Subcutaneous abdominal adipose tissue (tissue), 5 donors: ENCODE data around the gene TCEANC2.
"Not testable (repeated sequence)": the region's sequence is repeated elsewhere in the genome, so short reads cannot be mapped to it uniquely, and the experiment has no call there.

ENCODE experiments used
- H3K27ac ChIP-seq: one replicate; pipeline ENCODE4 v1.7.0; 2013; ENCODE audit warnings: low read depth, mild to moderate bottlenecking, inconsistent platforms, low read length, moderate library complexity
- H3K27me3 ChIP-seq, 5 donors: one replicate each; pipeline ENCODE4 v1.7.0; 2013; ENCODE audit warnings: low read length in 5 of 5, inconsistent platforms in 1 of 5; ENCODE audit not compliant: control insufficient read depth in 5 of 5, insufficient read depth in 4 of 5
- H3K36me3 ChIP-seq, 5 donors: one replicate each; pipeline ENCODE4 v1.7.0; 2013; ENCODE audit warnings: low read length in 5 of 5; ENCODE audit not compliant: control insufficient read depth in 5 of 5, insufficient read depth in 5 of 5
- H3K4me1 ChIP-seq, 5 donors: one replicate each; pipeline ENCODE4 v1.7.0; 2013; ENCODE audit warnings: low read length in 5 of 5, mild to moderate bottlenecking in 3 of 5, moderate library complexity in 1 of 5; ENCODE audit not compliant: control insufficient read depth in 5 of 5, insufficient read depth in 5 of 5
- H3K4me3 ChIP-seq, 5 donors: one replicate each; pipeline ENCODE4 v1.7.0; 2013; ENCODE audit warnings: low read length in 5 of 5, low read depth in 1 of 5
- H3K9ac ChIP-seq, 5 donors: one replicate each; pipeline ENCODE4 v1.7.0; 2013; ENCODE audit warnings: low read length in 5 of 5, mild to moderate bottlenecking in 4 of 5, moderate library complexity in 3 of 5
- H3K9me3 ChIP-seq, 5 donors: one replicate each; pipeline ENCODE4 v1.7.0; 2013; ENCODE audit warnings: low read length in 5 of 5; ENCODE audit not compliant: control insufficient read depth in 5 of 5
- donor health status: healthy.
- donor health status: healthy.
- donor health status: healthy.
- donor health status: healthy.
- donor health status: healthy.

The TCEANC2 gene

DNA sequence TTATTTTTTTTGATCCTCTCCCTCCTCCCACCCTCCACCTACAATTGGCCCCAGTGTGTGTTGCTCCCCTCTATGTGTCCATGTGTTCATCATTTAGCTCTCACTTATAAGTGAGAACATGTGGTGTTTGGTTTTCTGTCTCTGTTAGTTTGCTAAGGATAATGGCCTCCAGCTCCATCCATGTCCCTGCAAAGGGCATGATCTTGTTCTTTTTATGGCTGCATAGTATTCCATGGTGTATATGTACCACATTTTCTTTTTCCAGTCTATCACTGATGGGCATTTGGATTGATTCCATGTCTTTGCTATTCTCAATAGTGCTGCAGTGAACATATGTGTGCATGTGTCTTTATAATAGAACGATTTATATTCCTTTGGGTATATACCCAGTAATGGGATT is 28.6 kb upstream of the TCEANC2 start:
- not testable (repeated sequence) for H3K27ac ChIP-seq, H3K27me3 ChIP-seq, H3K9me3 ChIP-seq, H3K4me1 ChIP-seq, H3K9ac ChIP-seq, H3K4me3 ChIP-seq, H3K36me3 ChIP-seq

DNA sequence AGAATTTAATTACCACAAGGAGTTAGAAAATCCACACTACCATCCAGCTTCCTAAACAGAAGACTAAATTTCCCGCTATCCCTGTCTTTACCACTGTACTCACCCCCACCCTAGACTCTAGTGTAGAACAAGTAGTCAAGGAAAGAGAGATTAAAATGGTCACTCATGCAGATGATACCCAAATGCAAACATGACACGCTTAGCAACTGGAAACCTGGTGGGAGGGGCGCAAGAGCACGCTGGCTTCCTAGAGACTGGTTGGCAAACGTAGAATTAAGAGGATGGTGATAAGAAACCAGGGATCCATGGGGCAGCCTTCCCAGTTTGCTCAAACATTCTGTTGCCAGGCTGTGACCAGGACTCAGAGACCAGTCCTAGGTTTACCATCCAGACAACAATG is 25.6 kb upstream of the TCEANC2 start:
- Histone ChIP-seq H3K9me3 (no peaks in the 10 kb centered on the region), H3K9ac (no peak overlapping the region), H3K27me3 (no peaks in the 10 kb centered on the region), H3K27ac (no peak overlapping the region), H3K36me3 (peaks cover 20 to 36% (median 28%) of the 10 kb centered on the region in 5 donors), H3K4me1 (no peaks in the 10 kb centered on the region), H3K4me3 (no peak overlapping the region)

DNA sequence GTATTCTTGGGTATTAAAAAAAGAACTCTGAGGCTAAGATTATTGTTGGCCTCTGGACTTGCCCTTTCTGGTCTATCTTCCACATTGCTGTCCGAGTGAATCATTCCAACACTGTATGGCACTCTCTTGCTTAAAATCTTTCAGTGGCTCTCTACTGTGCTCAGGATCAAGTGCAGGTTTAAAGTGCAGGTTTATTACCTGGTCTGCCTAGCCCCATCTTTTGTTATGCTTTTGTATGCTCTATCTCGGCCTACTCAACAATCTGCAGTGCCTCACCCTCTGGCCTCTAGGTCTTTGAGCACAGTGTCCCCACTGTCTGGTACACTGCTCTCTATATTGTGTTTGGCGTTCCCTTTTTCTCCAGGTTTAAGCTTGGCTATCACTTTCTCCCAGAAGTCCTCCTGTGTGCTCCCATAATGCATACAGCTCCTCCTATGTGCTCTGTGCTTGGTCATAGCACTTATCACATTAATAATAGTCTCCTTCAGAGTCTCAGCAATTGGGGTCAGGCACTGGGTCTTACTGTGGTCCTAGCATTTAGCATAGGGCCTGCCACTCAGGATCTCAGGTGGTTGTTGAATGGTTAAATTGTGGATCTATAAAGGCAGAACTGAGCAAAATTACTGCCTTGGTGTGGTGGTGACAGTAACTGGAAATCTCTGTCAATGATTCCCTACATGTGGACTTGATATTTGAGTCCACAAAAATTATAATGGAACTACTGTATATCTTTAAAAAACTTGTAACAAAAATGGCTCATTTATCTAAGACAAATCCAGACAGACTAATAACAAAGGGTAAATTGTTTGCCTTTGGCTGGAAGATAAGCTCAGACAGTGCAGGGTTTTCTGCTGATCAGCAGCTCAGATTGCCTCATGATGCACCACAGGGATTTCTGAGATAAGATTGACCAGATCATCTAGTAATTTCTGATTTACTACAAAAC is 24.8 kb upstream of the TCEANC2 start:
- no peaks in the 10 kb centered on the region for H3K9me3 ChIP-seq
- H3K4me3 ChIP-seq = no peak overlapping the region
- no peaks in the 10 kb centered on the region for H3K4me1 ChIP-seq
- no peak overlapping the region for H3K27ac ChIP-seq
- peaks cover 23 to 43% (median 34%) of the 10 kb centered on the region in 5 donors for H3K36me3 ChIP-seq
- H3K9ac ChIP-seq = no peak overlapping the region
- H3K27me3 ChIP-seq = no peaks in the 10 kb centered on the region

GRCh38 chr1:54037476-54037875 is 15.9 kb upstream of the TCEANC2 start:
- Histone ChIP-seq H3K4me3 (no peak overlapping the region), H3K27ac (no peak overlapping the region), H3K27me3 (no peaks in the 10 kb centered on the region), H3K9ac (no peak overlapping the region), H3K36me3 (peaks cover 68 to 97% (median 85%) of the 10 kb centered on the region in 5 donors), H3K9me3 (no peaks in the 10 kb centered on the region), H3K4me1 (no peaks in the 10 kb centered on the region)

DNA sequence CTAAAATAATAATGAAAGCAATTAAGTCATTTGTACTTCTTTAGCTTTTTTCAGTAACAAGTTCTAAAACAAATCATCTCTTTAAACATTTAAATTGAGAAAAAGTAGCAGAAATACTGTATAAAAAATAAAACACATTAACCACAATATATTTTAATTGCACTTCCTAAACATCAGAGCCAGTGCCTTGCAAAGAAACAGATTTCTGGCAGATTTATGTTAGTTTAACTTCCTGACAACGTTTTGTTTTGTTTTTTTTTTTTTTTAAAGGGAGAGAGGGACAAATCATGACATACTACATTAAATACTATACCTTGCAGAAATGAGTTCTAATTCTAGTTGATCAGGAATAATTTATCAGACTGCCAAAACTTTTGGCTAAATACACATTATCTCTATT is 11.6 kb upstream of the TCEANC2 start:
- Histone ChIP-seq H3K27me3 (no peaks in the 10 kb centered on the region), H3K9me3 (no peaks in the 10 kb centered on the region), H3K27ac (no peak overlapping the region), H3K9ac (peak overlapping the region in 1 of 5 donors; percentile 20), H3K4me1 (peaks cover 0 to 4% (median 0%) of the 10 kb centered on the region in 5 donors), H3K4me3 (no peak overlapping the region), H3K36me3 (peaks cover 55 to 65% (median 63%) of the 10 kb centered on the region in 5 donors)

GRCh38 chr1:54045496-54045895 is 7.9 kb upstream of the TCEANC2 start:
- Histone ChIP-seq H3K9me3 (no peaks in the 10 kb centered on the region), H3K36me3 (peaks cover 25 to 33% (median 31%) of the 10 kb centered on the region in 5 donors), H3K9ac (no peak overlapping the region), H3K4me3 (no peak overlapping the region), H3K4me1 (peaks cover 0 to 28% (median 21%) of the 10 kb centered on the region in 5 donors), H3K27me3 (no peaks in the 10 kb centered on the region), H3K27ac (no peak overlapping the region)

GRCh38 chr1:54046671-54047383 is 6.6 kb upstream of the TCEANC2 start:
- Histone ChIP-seq H3K36me3 (peaks cover 14 to 20% (median 18%) of the 10 kb centered on the region in 5 donors), H3K4me3 (no peak overlapping the region), H3K4me1 (peaks cover 0 to 38% (median 32%) of the 10 kb centered on the region in 5 donors)

GRCh38 chr1:54047384-54048305 is 5.8 kb upstream of the TCEANC2 start:
- no peak overlapping the region for H3K27ac ChIP-seq
- H3K9ac ChIP-seq = peak overlapping the region in 3 of 5 donors; percentile 9 to 57 (median 19)
- H3K9me3 ChIP-seq = no peaks in the 10 kb centered on the region
- H3K4me3 ChIP-seq = no peak overlapping the region
- peaks cover 6 to 12% (median 9%) of the 10 kb centered on the region in 5 donors for H3K36me3 ChIP-seq
- H3K4me1 ChIP-seq = peaks cover 4 to 45% (median 39%) of the 10 kb centered on the region in 5 donors
- no peaks in the 10 kb centered on the region for H3K27me3 ChIP-seq

More at GRCh38 chr1:54046671-54047383, 6.6 kb upstream of the TCEANC2 start:
- H3K9me3 ChIP-seq = no peaks in the 10 kb centered on the region
- peak overlapping the region; percentile 12 for H3K27ac ChIP-seq
- H3K27me3 ChIP-seq = no peaks in the 10 kb centered on the region
- H3K9ac ChIP-seq = peak overlapping the region in 2 of 5 donors; percentile 9 to 57

- peaks cover 11 to 54% (median 53%) of the 10 kb centered on the region in 5 donors for H3K4me1 ChIP-seq
- H3K9me3 ChIP-seq, H3K9ac ChIP-seq, H3K36me3 ChIP-seq, H3K27ac ChIP-seq, H3K4me3 ChIP-seq, H3K27me3 ChIP-seq: not testable (repeated sequence)
Observed at GRCh38 chr1:54050435-54050834, 3.0 kb upstream of the TCEANC2 start.
